ENCODE measurements around the gene DAB2IP. TPM values are rescaled to one million over a fixed set of nuclear protein-coding genes. Genes with fewer than 3 reads are reported as not detected.

DAB2IP gene
- total RNA-seq, 1 donor from 2014 or later = 41.7 TPM

DNA sequence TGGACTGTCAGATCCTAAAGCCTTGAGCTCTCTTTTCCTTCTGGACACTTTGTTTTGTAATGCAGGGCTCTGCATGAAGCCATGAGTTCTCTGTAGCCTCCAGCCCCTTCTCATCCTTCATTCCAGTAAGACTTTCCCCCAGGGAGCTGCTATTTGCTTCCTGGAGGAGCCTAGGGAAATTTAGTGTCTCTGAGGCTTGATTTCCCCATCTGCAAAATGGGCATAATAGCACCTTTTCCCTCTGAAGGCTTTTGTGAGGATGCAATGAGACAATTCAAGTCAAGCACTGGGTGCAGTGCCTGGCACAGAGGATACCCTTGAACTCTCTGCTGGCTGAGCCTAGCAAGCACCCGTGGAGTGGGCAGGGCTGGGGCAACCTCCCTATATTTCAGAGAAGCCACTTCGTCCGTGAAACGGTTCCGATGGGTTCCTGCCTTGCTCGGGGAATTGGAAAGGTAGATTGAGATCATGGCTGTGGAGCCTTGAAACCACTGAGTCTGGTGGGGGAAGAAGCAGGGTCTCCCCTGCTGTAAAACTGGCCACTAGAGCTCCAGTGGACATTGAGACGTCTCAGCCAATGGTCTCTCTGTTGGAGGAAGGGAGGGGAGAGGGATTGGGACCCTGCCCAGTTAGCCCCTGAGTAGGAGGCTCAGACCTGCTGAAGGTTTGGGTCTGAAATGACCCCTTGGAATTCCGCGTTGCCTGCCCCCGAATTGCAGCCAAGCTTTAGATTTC is 14.3 kb upstream of the DAB2IP start:
- Histone ChIP-seq H4K20me1 (ENCODE audit: insufficient read depth, low read length) (peaks cover 25% of the 10 kb centered on the region), H2AFZ (ENCODE audit: low read depth, low read length) (no peak overlapping the region), H3K36me3 (ENCODE audit: insufficient read depth, low read length) (no peaks in the 10 kb centered on the region), H3K79me2 (ENCODE audit: insufficient read depth, low read length) (no peaks in the 10 kb centered on the region), H3K4me1 (ENCODE audit: insufficient read depth, low read length) (peaks cover 4% of the 10 kb centered on the region), H3K9ac (ENCODE audit: low read length) (no peak overlapping the region), H3K4me3 (ENCODE audit: insufficient read depth, low read depth, low read length) (no peak overlapping the region), H3K4me2 (ENCODE audit: low read length) (no peak overlapping the region), H3K27ac (ENCODE audit: low read depth, low read length) (no peak overlapping the region), H3K27me3 (ENCODE audit: insufficient read depth, low read length) (peaks cover 3% of the 10 kb centered on the region), H3K9me3 (ENCODE audit: insufficient read depth, low read depth, low read length) (peaks cover 6% of the 10 kb centered on the region)
- no peak overlapping the region for H3K4me3 Mint-ChIP-seq (ENCODE audit: unreplicated experiment)
- H3K9me3 Mint-ChIP-seq (ENCODE audit: unreplicated experiment) = peaks cover 4% of the 10 kb centered on the region
- TF ChIP-seq EZH2 (IDR thresholded peaks at IDR 0.05; ENCODE audit: insufficient read depth, low read length) = no peak
- TF ChIP-seq, protein P1, sequence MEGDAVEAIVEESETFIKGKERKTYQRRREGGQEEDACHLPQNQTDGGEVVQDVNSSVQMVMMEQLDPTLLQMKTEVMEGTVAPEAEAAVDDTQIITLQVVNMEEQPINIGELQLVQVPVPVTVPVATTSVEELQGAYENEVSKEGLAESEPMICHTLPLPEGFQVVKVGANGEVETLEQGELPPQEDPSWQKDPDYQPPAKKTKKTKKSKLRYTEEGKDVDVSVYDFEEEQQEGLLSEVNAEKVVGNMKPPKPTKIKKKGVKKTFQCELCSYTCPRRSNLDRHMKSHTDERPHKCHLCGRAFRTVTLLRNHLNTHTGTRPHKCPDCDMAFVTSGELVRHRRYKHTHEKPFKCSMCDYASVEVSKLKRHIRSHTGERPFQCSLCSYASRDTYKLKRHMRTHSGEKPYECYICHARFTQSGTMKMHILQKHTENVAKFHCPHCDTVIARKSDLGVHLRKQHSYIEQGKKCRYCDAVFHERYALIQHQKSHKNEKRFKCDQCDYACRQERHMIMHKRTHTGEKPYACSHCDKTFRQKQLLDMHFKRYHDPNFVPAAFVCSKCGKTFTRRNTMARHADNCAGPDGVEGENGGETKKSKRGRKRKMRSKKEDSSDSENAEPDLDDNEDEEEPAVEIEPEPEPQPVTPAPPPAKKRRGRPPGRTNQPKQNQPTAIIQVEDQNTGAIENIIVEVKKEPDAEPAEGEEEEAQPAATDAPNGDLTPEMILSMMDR (IDR thresholded peaks at IDR 0.05; ENCODE audit: insufficient read depth, low read depth, low read length) = no peak
- H3K27me3 Mint-ChIP-seq (ENCODE audit: low read depth, unreplicated experiment) = peaks cover 5% of the 10 kb centered on the region
- FAIRE-seq (no peak), DNase-seq (ENCODE audit: low read depth) (no peak)
- no peak overlapping the region for H3K27ac Mint-ChIP-seq (ENCODE audit: unreplicated experiment)
- peaks cover 32% of the 10 kb centered on the region for H3K4me1 Mint-ChIP-seq (ENCODE audit: low read depth, unreplicated experiment)
- H3K36me3 Mint-ChIP-seq (ENCODE audit: low read depth, unreplicated experiment) = no peaks in the 10 kb centered on the region

DNA sequence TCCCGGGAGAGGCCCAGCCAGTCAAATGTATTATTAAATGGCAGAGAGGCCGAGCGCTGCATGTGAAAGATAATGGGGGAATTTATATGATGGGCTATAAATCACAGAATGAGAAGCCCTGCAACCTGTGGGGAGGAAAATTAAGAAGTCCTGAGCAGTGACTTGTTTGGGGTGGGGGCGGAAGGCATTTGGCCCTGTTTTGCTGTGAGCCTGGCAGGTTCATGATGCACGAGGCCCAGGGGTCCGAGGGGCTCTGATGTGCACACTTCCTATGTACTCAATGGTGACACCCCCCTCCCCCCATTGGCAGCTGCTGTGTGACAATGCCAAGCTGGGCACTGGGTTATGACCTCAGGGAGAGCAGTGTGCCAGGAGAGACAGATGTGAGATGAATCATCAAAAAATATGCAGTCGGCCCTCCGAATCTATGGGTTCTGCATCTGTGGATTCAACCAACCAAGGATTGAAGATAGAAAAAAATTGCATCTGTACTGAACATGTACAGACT is 13.7 kb upstream of the DAB2IP start:
- H3K36me3 ChIP-seq (ENCODE audit: insufficient read depth, low read length) = no peaks in the 10 kb centered on the region
- H3K4me2 ChIP-seq (ENCODE audit: low read length) = no peak overlapping the region
- H4K20me1 ChIP-seq (ENCODE audit: insufficient read depth, low read length) = peaks cover 28% of the 10 kb centered on the region

More for the DNA sequence above, 13.7 kb upstream of the DAB2IP start:
- DNase-seq (ENCODE audit: low read depth) = no peak
- Mint-ChIP-seq H3K27me3 (ENCODE audit: low read depth, unreplicated experiment) (peaks cover 6% of the 10 kb centered on the region), H3K36me3 (ENCODE audit: low read depth, unreplicated experiment) (no peaks in the 10 kb centered on the region), H3K9me3 (ENCODE audit: unreplicated experiment) (peaks cover 4% of the 10 kb centered on the region), H3K4me3 (ENCODE audit: unreplicated experiment) (no peak overlapping the region), H3K27ac (ENCODE audit: unreplicated experiment) (no peak overlapping the region), H3K4me1 (ENCODE audit: low read depth, unreplicated experiment) (peaks cover 28% of the 10 kb centered on the region)
- Histone ChIP-seq H3K79me2 (ENCODE audit: insufficient read depth, low read length) (no peaks in the 10 kb centered on the region), H3K4me1 (ENCODE audit: insufficient read depth, low read length) (peaks cover 4% of the 10 kb centered on the region), H3K9me3 (ENCODE audit: insufficient read depth, low read depth, low read length) (peaks cover 6% of the 10 kb centered on the region), H3K9ac (ENCODE audit: low read length) (no peak overlapping the region), H2AFZ (ENCODE audit: low read depth, low read length) (no peak overlapping the region), H3K4me3 (ENCODE audit: insufficient read depth, low read depth, low read length) (no peak overlapping the region), H3K27me3 (ENCODE audit: insufficient read depth, low read length) (peaks cover 3% of the 10 kb centered on the region), H3K27ac (ENCODE audit: low read depth, low read length) (no peak overlapping the region)
- no peak for TF ChIP-seq EZH2 (IDR thresholded peaks at IDR 0.05; ENCODE audit: insufficient read depth, low read length)
- TF ChIP-seq, protein P1 (IDR thresholded peaks at IDR 0.05; ENCODE audit: insufficient read depth, low read depth, low read length) = no peak
- no peak for FAIRE-seq
